GM19240 (cell line): Measurements from ENCODE around the gene CCDC85A.

Source experiments
- DNase-seq: peaks from one replicate; pipeline ENCODE4 v3.0.0; 2011; ENCODE audit warnings: low spot score; ENCODE audit not compliant: insufficient read length

Gene CCDC85A

DNA sequence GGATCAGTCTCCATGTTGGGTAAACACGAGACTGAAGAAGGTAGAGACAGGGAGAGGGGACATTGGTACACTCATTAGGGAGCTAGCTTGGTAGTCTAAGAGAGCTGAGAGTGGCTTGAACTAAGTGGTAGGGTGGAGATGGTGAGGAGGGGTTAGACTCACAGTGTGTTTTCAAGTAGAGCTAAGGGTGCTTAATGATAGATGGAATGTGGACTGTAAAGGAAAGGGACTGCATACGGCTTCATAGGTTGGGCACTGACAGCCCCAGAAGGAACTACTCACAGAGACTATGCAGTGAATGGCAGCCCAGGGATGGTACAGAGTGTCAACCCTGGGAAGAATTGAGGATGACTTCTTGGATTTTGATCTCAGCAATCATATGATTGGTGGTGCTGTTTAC, 178.1 kb downstream of the CCDC85A start:
- no peak for DNase-seq

DNA sequence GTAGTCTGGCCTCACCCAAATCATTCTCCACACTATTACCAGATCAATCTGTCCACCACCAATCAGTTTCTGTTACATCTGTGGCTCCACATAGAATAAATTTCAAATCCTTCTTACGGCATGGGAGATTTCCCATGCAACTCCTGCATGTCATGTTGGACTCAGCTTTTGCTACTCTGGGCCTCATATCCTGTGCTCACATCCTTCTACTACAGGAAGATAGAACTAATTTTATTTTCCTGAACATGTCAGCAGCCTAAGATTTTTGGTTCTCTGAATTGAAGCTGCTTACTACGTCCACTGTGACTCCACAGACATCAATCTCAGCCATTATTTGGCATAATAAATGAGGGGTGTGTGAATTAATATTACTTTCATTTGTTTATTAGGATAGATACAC, 181.1 kb downstream of the CCDC85A start:
- no peak for DNase-seq

DNA sequence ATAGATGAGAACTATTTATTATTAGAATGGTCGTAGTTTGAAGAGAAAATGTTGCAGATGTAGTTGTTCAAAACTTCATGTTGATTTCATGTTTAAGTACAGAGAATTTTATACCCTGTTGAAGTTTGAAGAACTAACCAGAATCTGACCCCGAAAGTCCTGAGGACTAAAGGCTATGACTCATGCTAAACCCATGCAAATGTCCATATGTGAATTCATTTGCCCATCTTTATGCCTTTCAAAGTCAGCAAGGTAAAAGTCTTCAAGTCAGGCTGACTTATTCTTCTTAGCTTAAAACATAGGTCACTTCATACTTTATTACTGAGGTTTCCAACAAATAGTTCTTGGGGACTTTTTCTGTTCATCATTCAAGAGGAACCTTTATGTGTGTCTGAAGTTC, 185.5 kb downstream of the CCDC85A start:
- no peak for DNase-seq

DNA sequence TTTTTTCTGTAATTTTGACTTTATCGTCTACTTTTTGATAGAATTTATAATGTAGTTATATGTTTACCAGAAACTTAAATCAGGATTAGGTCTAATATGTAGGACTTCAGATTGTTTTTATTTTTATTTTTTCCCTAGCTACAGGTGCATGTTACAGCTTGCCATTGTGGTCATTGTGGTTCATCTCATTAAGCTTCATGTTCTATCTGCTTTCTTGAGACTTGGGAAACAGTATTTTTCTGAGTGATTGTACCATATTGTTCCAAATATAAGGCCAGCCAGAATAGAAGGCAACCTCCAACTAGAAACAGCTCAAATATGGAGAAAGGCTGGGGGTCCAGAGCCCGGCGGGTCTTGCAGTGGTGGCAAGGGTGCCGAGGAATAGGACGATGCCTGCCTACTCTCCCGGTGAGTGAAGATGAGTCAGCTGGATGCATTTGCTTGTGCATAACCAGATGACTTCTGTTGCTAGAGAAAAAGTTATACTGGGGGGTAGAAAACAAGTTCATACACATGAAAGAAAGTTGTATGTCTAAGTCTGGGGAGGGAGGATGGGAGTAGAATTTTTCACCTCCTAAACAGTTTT, 188.4 kb downstream of the CCDC85A start:
- DNase-seq = no peak

DNA sequence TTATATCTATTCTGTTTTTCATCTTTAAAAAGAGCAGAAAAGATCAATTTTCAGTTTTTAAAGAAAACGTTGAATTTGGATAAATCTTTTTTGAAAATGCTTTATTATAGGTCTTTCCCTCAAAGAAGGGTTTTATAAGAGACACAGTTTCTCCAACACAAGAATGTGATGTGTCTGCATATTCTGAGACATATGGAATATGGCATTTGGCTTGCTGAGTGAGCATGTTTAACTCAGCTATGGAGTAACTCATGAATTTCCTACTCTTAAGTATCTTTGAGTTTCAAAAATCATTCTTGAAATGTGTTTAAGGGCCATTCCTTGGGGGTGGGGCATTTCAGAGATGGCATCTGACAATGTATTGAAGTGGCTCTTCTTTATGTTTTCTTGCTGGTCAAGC, 191.5 kb downstream of the CCDC85A start:
- no peak for DNase-seq

DNA sequence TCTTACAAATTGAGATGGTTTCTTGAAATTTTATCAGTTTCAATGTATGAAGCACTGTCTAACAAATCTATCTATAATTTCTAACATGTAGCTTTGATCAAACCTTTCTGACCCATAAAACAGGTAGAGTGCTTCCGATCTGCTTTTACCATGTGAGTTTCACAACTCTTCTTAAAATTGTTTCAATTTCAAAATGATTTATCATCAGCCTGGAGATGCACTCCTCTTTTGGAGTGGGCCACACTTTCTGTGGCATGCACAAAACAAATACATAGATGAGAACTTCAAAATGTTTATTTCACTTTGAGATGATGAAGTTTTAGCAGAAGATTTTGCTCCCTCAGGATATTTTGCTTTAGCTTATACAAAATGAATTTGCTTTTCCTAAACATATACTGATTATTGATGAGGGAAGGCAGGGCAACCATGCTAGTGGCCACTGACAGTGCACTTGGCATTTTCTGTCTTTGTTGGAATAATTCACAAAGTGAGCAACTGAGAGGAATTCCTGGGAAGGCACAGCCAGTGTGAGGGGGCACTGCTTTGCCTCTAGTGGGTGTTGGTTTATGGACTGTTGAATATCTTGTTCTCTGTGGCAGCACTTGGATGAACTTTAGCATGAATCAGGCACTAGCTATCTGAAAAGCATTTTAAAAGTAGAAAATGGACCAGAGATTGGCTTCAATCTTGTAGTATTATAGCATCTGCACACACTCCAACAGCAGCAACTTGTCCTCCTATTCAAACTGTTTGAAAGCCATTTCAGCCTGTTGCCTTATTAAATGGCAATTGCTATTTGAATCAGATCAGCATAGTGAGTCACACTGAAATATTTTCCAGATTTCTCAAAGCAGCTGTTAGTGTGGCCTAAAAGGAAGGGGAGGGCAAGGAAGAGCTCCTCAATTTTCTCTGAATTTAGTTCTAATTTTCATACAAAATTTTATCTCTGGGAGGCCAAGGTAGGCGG, 193.2 kb downstream of the CCDC85A start:
- no peak for DNase-seq

DNA sequence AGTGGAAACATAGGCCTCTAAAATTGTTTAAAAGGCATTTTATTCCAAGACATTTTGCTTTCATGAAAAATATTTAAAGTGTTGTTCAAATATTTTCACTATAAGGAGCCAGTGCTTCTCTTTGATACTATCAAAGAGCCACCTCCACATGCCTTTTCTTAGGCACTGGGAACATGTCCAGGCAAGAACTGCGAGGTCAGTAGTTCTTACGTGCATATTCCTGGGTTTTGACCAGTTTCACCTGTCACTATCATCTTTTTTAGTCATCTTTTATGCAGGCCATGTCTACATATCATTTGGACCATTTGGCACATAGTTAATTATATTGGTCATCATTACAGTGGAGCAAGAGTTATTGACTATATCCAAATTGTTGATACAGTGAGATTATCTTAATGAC, 195.3 kb downstream of the CCDC85A start:
- DNase-seq = no peak

DNA sequence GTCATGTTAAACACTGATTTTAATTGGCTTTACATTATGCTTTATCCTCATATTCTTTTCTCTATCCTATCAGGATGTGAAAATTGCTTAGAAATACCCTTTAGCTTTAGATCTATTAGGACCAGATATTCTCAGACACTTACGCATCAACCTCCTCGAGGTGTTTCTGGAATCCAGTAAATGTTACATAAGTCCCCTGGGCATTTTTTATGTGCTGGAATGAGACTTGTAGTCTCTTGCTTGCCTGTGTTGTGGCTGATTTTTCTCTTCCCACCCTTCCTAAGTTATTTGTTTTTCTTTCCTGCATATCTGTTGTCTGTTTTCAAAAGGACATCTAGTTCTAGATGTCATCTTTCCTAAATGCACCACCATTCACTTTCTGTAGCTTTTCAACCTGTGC, 197.1 kb downstream of the CCDC85A start:
- no peak for DNase-seq

DNA sequence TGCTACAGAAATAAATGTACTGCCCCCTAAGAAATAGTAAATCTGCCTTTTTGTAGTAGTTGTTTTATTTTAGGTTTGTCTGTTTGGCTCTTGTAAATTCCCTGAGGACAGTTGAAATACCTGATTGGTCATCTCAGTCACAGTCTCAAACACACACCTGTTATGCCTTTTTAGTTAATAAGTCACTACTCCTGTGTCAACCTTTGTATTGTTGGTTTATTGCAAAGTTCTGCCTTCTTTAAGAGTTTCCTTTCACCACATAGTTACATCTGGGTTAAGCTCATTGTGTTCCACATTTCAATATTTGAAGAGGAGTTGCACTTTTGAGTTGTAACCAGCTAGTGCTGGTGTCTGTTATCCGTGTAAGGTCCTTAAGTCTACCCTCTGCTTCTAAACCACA, 198.7 kb downstream of the CCDC85A start:
- DNase-seq = no peak

DNA sequence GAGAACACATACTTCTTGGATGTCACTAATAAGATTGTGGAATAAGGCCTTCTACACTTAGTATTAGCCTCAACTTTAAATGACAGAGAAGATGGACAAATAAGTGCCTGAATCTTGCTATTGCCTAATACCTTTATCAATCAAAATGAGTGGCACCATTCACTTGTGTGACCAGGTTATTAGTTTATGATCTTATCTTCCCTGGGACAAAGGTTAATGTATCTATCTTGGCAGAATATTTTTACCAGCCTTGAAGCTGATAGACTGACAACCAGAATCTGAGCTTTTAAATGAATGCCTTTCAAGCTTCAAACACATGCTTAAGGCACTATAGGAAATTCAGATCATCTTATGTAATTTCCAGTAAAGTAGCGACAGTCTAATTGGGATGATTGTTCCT, 202.9 kb downstream of the CCDC85A start:
- no peak for DNase-seq

DNA sequence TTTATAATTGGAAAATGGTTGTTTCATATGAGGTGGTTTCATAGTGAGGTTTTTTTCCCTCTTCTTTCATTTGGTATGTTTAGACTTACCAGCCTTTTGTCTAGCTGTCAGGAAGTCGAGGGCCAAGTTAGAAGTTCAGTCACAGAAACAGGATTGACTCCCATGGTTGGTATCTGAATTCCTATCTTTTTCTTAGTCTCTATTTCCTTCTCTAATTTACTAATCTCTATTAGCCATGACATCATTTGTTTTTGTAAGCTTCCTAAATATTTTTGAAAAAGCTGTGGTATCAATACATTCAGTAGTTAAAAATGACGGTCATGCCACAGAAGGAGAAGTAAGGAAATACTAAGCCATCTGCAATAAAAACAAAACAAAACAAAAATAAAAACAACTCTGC, 206.9 kb downstream of the CCDC85A start:
- DNase-seq = no peak

DNA sequence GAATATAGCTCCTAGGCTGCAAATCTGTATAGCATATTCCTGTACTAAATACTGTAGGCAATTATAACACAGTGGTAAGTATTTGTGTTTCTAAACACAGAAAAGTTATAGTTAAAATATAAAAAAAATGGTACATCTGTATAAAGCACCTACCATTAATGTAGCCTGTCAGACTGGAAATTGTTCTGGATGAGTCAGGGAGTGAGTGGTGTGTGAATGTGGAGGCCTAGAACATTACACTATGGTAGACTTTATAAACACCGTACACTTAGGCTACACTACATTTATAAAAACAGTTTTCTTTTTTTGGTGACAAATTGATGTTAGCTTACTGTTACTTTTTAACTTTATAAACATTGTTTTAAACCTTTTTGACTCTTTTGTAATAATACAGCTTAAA, 226.3 kb downstream of the CCDC85A start:
- DNase-seq = no peak

DNA sequence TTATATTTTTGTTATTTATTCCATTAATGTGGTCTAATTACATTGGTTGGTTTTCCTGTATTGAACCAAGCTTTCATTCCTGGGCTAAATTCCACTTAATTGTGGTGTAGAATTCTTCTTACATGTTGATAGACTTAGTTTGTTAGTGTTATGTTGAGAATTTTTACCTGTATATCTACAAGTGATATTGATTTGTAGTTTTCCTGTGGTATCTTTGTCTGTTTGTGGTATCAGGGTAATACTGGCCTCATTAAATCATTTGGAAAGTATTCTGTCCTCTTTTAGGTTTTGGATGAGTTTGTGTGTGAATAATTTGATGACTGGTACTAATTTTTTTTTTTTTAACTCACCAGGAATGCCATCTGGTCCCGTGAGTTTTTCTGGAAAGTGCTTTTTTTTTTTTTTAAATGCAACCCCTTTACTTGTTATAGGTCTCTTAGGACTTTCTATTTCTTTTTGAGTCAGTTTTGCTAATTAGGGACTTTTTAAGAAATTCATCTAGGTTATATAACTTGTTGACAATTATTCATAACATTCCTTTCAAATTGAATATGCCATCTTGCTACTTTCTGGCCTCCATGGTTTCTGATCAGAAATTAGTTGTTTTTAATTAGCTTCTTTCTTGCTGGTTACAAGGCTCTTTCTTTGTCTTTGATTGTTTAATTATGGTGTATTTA, 232.8 kb downstream of the CCDC85A start:
- DNase-seq = no peak
